Measurements from ENCODE around the gene MCHR2.
"Not testable (repeated sequence)": the region's sequence is repeated elsewhere in the genome, so short reads cannot be mapped to it uniquely, and the experiment has no call there.

The MCHR2 gene

GRCh38 chr6:99993533-99994251 lies at the start of gene MCHR2:
Gene MCHR2, minus strand, starts transcription at chr6:99994223. Its CDS starts 38,076 bp downstream, at chr6:99956147.
- DNase-seq (ENCODE audit: low read depth in 2 of 2): no peak

DNA sequence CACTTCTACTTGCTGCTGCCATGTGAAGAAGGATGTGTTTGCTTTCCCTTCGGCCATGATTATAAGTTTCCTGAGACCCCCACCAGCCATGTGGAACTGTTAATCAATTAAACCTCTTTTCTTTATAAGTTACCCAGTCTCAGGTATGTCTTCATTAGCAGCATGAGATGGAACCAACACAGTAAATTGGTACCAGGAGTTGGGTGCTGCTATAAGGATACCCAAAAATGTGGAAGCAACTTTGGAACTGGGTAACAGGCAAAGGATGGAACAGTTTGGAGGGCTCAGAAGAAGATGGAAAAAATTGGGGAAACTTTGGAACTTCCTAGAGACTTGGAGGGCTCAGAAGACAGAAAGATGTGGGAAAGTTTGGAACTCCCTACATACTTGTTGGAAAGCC lies 44.5 kb upstream of the MCHR2 start:
- DNase-seq (ENCODE audit: low read depth in 2 of 2): not testable (repeated sequence)

- DNase-seq (ENCODE audit: low read depth in 2 of 2): no peak
These were observed 42.0 kb upstream of the MCHR2 start for GRCh38 chr6:100035873-100036653.

GRCh38 chr6:100023798-100024197 lies 29.8 kb upstream of the MCHR2 start:
- no peak for DNase-seq (ENCODE audit: low read depth in 2 of 2)

GRCh38 chr6:100022847-100023246 lies 28.8 kb upstream of the MCHR2 start:
- no peak for DNase-seq (ENCODE audit: low read depth in 2 of 2)

DNA sequence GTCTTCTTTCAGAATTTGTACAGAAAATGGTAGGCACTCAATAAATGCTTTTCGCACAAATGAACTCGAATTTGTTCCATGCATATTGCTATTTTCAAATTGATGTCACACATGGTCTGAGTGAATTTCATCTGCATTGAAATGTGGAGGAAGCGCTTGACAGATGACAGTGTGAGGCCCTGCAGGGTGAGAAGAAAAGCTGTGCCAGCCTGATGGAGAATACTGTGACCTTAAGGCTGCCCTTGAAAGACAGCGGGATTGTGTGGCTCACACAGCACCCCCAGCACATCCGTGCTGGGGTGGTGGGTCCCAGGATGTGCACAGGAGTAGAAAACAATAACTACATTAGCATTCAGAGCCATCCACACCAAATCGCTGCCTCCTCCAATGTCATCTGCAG lies 14.8 kb upstream of the MCHR2 start:
- DNase-seq (ENCODE audit: low read depth in 2 of 2): no peak

- DNase-seq (ENCODE audit: low read depth in 2 of 2): peak; percentile 2 to 7
These were observed 7.9 kb upstream of the MCHR2 start for GRCh38 chr6:100001915-100002388.

- no peak for DNase-seq (ENCODE audit: low read depth in 2 of 2)
These were observed 3.1 kb upstream of the MCHR2 start for GRCh38 chr6:99997141-99997540.

DNA sequence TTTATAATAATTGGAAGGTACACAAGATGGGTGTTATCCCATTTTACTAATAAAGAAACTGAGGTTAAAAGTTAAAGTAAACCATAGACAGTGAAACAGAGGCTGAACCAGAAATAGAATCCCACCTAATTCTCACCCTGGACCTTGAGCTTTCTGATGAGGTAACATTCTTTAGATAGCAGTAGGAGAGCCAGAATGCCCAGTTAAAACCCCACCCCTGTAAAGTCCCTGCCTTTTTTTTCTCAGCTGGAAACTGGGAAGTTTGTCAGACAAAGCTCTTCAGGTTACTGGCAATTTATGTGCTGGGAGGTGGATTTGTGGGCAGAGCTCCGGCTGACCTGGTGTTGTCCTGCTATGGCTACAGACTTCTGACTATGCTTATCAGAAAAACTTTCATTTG lies 1.9 kb upstream of the MCHR2 start:
- DNase-seq (ENCODE audit: low read depth in 2 of 2): no peak

GRCh38 chr6:99993146-99993532 lies 884 bp downstream of the MCHR2 start:
- DNase-seq (ENCODE audit: low read depth in 2 of 2): no peak

- DNase-seq (ENCODE audit: low read depth in 2 of 2): no peak
These were observed 2.1 kb downstream of the MCHR2 start for GRCh38 chr6:99991955-99992354.

GRCh38 chr6:99980741-99981140 lies 13.3 kb downstream of the MCHR2 start:
- no peak for DNase-seq (ENCODE audit: low read depth in 2 of 2)

- no peak for DNase-seq (ENCODE audit: low read depth in 2 of 2)
These were observed 14.1 kb downstream of the MCHR2 start for GRCh38 chr6:99979953-99980352.

GRCh38 chr6:99967052-99967451 lies 27.0 kb downstream of the MCHR2 start:
- DNase-seq (ENCODE audit: low read depth in 2 of 2): no peak

DNA sequence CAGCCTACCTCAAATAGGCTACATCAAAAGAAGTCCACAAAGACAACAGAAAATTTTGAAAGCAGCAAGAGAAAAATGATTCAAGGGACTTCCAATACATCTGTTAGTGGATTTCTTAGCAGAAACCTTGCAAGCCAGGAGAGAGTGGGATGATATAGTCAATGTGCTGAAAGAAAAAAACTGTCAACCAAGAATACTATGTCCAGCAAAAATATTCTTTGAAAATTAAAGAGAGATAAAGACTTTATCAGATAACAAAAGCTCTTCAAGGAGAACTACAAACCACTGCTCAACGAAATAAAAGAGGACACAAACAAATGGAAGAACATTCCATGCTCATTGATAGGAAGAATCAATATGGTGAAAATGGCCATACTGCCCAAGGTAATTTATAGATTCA lies 34.0 kb downstream of the MCHR2 start:
- DNase-seq (ENCODE audit: low read depth in 2 of 2): no peak

- no peak for DNase-seq (ENCODE audit: low read depth in 2 of 2)
These were observed 42.8 kb downstream of the MCHR2 start for GRCh38 chr6:99951016-99951805.

DNA sequence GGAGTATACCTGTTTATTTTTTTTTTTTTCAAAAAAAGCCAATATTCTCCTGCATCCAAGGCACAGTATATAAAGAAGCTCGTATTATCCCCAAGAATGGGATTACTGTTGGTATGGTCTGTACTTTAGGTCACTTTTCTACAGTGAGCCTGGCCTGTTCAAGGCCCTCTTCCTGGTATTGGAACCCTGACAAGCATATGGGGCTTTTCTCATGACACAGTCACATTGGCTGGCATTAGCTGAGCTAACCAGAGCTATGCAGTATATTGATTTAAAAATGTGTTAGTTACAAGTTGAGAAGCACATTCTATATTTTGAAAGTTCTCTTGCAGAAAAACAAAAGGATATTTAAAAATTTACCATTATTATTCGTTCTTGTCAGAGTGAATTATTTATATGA lies 48.0 kb downstream of the MCHR2 start:
- DNase-seq (ENCODE audit: low read depth in 2 of 2): no peak

DNA sequence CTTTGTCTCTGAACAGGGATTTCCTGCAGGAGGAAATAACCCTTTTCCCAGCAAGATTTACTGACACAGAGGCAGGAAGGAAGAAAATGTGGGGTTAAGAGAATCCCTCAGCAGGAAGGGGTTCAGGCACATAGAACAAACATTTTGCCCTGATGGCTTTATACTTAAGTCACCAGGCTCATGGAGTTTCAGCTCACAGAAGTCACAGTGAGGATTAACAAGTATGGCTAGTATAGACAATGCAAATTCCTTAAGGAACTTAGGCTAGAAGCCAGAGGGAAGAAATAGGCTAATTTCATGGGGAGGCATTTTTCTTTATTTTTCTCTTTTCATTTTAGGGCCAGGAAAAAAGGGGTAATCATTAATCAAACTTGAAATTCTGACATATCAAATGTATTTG lies 50.2 kb downstream of the MCHR2 start:
- no peak for DNase-seq (ENCODE audit: low read depth in 2 of 2)

- no peak for DNase-seq (ENCODE audit: low read depth in 2 of 2)
These were observed 53.4 kb downstream of the MCHR2 start for GRCh38 chr6:99940582-99940981.

- no peak for DNase-seq (ENCODE audit: low read depth in 2 of 2)
These were observed 60.9 kb downstream of the MCHR2 start for GRCh38 chr6:99933129-99933528.

GRCh38 chr6:99912657-99913056 lies 81.4 kb downstream of the MCHR2 start:
- no peak for DNase-seq (ENCODE audit: low read depth in 2 of 2)

Data from stimulated activated CD4-positive, alpha-beta T cell treated with anti-CD3 and anti-CD28 coated beads, Interleukin-12 subunit alpha, Interleukin-12 subunit beta, amount 100 ng/mL, for 24 hours (primary cell).